ENCODE results near the gene TTLL3.
"Not testable (repeated sequence)": the region's sequence is repeated elsewhere in the genome, so short reads cannot be mapped to it uniquely, and the experiment has no call there.

DNA sequence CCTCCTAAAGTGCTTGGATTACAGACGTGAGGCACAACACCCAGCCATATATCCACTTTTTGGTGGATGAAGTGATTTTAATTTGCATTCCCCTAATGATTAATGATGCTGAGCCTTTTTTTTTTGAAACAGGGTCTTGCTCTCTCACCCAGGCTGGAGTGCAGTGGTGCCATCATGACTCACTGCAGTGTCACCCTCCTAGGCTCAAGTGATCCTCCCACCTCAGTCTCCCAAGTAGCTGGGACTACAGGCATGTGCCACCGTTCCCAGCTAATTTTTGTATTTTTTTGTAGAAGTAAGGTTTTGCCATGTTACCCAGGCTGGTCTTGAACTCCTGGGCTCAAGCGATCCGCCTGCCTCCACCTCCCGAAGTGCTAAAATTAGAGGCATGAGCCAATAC lies 62.0 kb downstream of the TTLL3 start:
- TF ChIP-seq, protein P1, sequence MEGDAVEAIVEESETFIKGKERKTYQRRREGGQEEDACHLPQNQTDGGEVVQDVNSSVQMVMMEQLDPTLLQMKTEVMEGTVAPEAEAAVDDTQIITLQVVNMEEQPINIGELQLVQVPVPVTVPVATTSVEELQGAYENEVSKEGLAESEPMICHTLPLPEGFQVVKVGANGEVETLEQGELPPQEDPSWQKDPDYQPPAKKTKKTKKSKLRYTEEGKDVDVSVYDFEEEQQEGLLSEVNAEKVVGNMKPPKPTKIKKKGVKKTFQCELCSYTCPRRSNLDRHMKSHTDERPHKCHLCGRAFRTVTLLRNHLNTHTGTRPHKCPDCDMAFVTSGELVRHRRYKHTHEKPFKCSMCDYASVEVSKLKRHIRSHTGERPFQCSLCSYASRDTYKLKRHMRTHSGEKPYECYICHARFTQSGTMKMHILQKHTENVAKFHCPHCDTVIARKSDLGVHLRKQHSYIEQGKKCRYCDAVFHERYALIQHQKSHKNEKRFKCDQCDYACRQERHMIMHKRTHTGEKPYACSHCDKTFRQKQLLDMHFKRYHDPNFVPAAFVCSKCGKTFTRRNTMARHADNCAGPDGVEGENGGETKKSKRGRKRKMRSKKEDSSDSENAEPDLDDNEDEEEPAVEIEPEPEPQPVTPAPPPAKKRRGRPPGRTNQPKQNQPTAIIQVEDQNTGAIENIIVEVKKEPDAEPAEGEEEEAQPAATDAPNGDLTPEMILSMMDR (IDR thresholded peaks at IDR 0.05): not testable (repeated sequence)
- TF ChIP-seq NFIC (IDR thresholded peaks at IDR 0.05; ENCODE audit: borderline replicate concordance); SIN3A (IDR thresholded peaks at IDR 0.05; ENCODE audit: borderline replicate concordance, low read depth, low read length): not testable (repeated sequence)
